Left hindlimb (tissue), 1 donor: ENCODE measurements around the gene CSRP3.
A peak's percentile ranks its signal among the peaks of the same experiment; 100 is the strongest.

Experiments
- DNase-seq: peaks from one replicate; pipeline ENCODE4 v3.0.0-alpha.2; 2018

Gene CSRP3

DNA sequence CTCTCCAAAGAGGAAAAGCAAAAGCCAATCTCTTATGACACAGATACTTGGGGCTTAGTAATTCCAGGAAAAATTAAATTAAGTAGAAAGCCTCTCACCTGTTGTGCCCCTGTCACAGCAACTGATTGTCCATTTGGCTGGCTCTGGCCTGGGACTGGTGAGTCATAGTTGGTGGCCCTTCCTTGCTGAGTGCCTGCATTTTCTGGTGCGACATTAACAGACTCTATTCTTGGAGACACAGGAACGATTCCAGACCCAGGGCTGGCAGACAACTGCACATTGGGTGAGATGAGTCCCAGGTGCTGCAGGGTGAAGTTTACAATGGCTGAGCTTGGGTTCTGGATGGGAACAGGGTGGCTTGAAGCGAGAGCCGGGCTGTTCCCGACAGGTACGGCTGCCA, 23.3 kb upstream of the CSRP3 start:
- no peak for DNase-seq

DNA sequence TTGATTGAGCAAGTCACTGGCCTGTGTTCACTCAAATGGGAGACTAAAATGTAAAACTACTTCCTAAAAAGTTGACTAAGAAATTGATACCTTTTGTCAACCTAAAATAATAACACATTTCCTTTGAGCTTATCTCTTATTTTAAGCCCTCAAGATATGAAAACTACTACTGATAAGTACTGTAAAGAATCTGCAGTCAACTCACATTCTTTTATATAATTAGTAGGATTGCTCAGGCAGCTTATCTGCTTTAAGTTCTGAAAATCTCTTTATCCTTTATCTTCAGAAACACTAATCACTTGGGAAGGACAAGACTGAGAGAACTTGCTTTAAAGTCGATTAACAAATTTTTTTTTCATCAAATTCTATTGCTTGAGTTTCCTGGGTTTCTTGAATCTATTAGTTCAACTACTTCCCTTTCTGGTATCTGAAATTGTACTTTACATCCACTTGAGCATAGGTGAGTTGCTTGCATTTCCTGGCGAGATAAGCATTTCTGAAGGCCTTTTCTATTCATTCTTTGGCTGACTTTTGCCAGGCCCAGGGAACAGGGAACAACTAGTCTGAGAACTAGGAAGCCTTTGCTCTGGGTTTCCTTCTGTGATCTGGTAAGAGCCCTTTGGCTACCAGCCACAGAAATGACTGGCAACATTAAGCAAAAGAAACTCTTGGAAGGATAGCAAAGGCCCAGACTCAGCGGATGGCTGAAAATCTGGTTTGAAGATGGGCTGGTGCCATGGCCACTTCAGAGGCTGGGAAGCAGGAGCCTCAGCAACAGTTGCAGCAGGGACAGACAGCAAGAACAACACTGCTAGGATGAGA, 19.3 kb upstream of the CSRP3 start:
- no peak for DNase-seq

DNA sequence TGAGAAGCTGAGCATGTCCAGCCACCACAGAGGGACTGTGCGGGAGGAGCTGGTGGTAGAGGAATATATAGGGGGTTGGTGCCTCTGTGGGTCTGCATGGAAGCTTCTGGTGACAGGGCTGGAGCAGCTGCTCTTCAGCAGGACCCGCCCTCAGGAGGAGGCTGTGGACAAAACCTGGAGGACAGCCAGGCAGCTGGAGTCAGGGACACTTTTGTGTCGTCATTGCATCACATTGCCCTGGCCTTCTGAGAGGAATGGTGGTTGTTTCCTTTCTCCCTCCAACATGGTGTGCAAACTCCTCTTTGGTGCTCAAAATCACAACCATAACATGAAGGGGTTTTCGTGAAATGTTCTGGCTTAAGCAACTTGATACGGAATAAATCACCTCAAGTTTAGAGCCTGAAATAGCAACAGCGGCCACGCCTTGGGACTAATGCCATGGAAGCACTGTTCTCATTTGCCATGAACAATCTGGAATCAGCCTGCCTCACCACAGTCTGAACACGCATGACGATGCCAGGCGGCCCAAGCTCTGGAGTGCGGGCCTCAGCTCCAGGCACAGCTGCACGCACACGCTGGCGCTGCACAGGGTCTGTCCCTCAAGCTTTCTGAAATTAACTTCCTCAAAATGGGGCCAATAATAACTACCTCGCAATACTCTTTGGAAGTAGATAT, 17.1 kb upstream of the CSRP3 start:
- peak; percentile 66 for DNase-seq

DNA sequence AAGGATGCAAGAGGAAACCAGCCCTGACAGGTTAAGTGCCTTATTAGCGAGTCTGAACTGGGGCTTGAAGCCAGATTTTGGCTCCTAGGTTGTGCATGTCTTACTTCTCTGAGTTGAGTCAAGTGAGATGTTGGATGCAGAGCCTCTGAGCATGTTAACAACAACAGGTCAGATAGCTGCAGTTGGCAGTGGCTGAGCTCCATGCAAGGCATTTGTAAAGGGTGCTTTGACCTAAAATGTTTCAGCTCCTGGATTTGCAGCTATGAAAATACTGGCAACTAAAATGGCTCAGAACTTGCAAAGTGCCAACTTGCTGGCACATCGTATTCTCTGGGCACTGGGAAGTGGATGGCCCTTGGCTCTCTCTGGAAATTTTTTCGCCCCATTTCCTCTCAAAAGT, 16.4 kb upstream of the CSRP3 start:
- no peak for DNase-seq

DNA sequence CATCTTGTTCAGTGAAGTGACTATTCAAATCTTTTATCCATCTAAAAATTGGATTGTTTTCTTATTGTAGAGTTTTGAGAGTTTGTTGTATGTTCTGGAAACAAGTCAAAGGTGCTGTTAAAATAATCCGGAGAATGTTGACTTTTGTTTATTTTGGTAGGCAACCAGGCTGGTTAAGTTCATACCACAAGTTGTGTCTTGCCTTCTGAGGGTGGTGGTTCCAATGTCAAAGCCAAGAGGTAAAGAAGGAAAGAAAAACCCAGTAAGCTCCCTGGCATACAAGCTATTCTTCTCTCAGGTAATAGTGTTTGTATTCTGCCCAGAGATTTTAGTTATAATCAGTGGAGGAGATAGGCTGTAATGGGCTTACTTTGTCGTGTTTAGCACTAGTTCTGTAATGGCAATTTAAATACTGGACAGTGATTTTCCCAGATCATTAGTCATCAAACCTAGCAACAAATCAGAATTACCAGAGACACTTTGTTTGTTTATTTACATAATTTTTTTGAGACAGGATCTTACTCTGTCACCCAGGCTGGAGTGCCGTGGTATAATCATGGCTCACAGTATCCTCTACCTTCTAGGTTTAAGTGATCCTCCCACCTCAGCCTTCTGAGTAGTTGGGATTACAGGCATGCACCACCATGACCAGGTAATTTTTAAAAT, 15.1 kb upstream of the CSRP3 start:
- DNase-seq: no peak

DNA sequence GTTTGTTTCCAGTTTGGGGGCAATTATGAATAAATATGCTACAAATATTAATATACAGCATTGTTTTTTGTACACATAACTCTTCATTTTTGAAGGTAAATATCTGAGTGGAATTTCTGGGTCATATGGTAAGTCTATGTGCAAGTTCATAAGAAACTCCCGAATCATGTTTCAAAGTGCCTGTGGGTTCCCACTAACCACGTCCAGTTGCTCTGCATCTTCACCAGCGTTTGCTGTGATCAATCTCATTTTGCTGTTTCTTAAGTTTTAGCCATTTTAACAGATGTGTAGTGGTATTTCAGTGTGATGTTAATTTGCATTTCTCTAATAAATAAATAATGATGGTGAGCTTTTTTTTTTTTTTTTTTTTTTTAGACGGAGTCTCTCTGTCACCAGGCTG, 14.2 kb upstream of the CSRP3 start:
- no peak for DNase-seq

DNA sequence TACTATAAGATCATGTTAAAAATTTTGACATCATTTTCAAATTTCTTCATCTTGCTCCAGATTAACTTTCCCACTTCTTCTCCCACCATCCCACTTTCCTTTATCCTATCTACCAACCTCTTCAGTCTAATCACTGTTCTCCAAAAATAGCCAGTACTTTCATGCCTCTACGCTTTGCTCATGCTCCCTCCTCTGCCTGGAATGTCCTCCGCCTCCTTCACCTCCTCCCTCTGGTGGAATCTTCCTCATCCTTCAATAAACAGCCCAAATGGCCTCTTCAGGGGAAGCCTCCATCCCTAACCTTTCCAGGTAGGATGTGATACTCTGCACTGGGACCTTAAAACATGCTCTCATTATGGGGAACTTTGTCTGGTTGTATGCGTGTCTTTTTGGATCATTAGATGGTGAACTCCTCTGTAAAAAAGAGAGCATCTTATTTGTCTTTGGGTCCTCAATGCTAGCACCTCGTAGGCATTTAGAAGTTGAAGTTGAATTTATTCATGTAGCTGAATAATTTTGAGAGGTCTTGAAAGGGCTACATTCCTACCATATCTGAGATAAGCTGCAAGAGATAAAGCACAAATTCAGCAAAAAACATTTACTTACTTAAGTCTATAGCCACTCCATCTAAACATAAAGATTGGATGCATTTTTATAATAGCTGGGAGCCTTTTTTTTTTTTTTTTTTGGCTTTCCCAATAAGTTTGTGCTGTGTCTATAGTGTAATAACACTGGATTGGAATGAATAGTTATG, 8.0 kb upstream of the CSRP3 start:
- no peak for DNase-seq

DNA sequence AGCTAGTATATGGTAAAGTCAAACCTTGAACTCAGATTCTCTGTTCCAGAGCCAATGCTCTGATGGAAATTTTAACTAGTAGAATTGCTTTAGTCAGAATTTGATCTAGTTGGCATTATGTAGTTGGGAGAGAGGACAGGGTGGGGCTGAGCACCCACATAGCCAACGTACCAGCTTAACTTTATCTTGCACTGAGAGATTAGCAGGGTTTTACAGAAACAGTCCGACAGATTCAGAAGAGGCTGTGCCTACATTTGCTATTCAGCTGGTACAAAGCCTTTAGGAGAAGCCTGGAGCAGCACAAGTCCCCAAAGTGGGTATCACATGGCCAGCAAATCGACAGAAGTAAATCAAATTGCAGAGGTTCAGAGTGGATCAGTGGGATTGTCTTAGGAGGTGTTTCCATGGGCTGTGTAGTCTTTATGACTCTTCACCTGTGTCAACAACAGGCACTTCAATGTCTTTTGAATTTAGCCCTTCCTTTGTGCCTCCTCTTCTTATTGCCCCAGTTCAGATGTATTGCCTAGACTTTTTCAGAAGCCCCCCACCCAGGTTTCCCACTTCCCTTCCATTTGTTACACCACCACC, 7.3 kb upstream of the CSRP3 start:
- no peak for DNase-seq

DNA sequence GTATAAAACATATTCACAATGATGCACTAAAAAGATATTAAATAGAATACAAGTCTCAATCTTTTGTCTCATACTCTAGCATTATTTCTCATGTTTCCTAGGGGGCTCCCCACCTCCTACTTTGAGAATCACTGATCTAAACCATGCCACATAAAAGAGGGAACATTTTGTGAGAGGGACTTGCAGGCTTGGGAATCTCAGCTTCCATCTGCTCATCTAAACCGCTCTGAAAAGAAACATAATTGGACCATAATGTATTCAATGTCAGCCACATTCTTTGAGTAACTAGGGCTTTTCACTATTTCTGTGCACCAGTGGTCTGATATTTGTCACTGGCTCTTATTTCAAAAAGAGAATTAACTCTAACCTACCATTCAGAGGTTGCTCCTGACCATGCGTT, 6.4 kb upstream of the CSRP3 start:
- no peak for DNase-seq

DNA sequence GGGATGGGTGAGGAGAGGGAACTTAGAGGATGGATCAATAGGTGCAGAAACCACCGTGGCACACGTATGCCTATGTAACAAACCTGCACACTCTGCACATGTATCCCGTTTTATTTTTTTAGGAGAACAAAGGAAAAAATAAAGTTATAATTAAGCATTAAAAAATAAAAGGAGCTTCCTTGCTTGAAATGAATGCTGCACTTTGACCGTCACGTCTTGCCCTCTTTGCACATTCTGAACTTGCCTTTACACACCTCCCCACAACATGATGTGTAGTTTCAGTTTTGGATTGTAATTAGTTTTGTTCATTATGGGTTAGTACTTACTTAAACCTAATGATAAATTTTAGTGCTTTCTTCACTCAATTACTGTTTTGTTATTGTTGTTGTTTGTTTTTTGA, 3.1 kb upstream of the CSRP3 start:
- no peak for DNase-seq

DNA sequence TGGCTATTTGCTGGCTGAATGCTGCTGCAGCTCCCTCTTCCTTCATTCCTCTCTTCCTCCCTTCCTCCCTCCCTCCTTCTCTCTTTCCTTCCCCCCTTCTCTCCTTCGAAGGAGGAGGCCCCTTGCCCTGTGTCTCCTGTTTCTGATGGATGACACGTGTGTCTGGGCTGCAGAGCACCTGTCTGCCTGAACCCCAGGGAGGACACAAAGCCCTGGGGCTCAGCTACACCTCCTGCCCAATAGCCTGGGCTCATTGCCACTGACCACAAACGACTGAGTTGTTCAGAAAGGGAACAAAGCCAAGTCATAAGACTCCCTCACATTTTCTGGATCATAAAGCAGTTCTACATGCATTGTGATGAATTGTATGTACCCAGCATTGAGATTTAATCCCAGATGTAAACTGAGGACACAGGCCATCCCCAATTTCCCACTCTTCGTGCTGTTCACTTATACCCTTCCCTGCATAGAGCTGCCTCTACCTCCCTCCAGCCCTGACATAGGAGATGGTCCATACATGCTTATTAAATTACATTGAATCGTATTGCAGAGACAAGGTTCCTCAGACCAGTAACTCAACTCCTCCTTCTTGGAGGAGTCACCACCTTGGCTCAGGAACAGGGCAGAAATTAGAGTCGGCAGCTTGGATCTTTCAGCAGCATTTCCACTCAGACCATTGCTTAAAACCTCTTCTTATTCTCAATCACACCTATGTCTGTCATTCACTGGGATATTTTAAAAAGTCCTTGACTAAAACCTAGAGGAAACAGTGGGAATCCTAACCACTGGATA, 1.2 kb downstream of the CSRP3 start:
- DNase-seq: no peak

DNA sequence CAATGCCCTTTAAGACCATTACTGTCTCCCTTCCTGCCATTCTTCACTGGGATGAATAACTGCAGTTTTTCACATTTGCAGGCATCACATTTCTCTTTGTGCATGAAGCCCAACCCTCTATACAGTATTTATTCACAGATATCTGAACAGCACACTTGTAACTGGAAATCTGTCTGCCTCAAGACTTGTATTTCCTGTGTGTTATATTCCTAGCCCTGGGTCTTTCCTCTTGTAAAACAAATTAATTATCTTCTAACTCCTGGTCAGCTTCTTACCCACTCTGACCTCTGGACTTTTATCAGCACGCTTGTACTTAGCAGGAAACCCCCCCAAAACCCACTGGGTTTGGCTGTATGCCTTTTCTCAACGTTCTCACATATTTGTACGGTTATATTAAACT, 2.0 kb downstream of the CSRP3 start:
- no peak for DNase-seq

DNA sequence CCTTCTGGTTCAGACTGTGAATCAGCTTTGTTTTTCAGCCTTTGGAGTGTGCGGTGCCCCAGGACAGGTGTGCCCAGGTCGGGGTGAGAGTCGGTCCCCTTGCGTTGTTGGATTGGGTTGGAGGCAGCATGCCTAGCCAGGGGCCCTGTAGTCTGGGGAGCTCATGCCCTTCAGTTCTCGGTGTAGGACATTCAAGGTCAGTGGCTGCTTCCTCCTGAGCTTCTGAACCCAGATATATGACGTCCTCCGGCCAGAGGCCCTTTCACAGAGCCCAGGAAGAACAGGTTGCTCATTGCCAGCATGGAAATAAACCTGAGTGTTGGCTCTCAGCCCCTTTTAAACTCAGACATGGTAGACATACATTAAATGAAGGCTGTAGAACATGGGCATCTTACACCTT, 2.7 kb downstream of the CSRP3 start:
- DNase-seq: no peak

DNA sequence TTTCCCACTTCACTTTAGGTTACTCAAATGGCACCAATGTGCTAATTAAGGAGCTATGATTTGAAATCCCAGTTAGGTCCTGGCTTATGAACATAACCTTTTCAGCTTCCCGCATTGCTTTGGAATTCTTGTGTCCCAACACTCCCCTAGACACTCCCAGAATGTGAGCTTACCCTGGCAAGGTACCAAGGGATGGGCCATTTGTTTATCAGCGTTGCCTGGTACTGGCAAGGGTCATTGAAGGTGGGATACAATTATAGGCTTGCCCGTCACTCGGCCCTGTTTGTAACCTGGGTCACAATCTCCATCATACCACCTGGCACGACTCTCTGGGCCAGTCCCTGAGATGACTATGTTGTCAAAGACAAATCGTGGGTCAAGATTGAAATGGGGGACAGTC, 5.4 kb downstream of the CSRP3 start:
- DNase-seq: no peak

DNA sequence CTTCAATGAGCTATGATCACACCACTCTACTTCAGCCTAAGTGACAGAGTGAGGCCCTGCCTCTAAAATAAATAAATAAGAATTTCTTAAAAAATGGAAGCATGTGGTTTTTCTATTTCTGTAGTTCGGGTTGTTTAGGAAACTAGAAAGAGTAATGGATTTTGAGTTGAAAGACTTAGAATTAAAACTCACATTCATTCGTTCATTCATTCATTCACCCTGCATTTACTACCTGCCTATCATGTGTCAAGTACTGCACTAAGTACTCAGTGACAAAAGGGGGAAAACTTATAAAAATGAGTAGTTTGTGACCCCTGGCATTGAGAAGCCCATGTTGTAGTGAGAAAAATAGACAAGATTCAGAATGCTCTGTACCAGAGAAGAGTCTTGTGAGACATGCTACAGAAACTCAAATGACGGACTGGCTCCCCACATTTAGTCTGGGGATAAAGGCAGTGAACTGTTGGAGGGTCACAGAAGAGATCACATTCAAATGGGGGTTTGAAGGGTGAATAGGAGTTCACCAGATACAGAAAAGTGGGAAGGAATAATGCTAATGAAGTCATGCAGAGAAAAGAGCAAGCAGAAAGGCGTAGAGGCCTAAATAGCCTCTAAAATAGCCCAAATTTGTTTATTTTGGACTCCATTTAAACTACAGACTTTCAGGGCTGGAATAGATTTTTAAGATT, 7.0 kb downstream of the CSRP3 start:
- no peak for DNase-seq

DNA sequence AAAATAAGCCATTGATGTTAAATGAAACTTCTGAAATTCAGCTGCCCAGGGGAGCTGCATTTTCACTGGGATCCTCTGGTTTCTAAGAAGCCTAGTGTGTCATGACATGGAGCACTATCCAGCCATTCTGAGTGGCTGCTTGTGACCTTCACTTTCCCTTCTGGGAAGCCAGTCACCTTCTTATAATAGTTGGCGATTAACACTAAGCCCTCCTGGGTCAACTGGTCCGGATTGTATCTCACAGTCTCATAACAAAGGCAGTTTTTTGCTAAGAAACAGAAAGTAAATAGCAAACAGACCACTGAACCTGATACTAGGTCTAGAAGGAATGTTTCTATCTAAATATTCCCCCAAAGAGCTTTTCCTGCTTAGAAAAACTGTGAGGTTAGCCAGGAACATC, 7.9 kb downstream of the CSRP3 start:
- no peak for DNase-seq

DNA sequence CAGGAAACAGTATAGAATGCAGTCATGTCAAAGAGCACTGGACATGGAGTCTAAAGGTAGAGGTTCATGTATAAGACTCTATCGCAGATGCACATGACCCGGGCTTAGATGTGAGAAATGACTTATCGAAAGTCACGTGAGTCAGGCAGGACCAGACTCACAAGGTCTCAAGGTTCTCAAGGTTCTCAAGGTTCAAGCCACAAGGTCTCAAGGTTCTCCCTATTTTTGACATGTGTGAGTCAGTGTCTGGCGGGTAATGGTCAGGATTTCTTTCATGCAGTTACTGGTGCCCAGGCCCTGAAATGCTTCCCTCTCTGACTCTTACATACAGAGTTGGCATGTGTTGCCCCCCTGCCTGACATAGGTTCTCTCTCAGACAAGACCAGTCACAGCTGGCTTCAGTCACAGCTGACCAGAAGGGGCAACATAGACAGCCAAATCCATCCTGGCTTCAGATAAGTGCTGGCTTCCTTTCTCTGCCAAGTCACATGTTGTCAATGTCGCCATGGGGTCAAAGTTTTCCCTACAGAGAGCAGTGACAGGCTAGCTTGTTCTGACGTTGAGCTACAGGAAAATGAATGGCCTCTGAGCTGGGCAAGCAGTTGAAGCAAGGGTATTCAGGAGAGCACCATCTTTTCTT, 10.1 kb downstream of the CSRP3 start:
- DNase-seq: no peak

DNA sequence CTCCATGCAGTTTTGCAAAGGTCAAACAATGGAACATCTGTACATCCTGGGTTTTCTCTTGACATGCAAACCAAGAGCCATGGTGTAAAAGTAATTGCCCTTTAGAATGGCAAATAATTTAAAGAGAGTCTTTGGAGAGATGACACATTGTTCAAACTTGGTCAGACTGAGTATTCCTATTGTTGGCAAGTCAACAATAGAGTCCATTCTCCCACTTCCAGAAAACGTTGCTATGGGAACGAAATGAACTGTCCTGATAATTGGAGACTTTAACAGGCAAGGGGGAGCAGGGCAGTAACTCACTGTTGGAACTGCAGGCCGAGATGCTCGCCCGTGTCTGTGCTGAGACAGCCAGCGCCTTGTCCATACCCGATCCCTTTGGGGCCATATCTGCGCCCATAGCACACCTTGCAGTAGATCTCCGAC, 13.9 kb downstream of the CSRP3 start:
- no peak for DNase-seq

DNA sequence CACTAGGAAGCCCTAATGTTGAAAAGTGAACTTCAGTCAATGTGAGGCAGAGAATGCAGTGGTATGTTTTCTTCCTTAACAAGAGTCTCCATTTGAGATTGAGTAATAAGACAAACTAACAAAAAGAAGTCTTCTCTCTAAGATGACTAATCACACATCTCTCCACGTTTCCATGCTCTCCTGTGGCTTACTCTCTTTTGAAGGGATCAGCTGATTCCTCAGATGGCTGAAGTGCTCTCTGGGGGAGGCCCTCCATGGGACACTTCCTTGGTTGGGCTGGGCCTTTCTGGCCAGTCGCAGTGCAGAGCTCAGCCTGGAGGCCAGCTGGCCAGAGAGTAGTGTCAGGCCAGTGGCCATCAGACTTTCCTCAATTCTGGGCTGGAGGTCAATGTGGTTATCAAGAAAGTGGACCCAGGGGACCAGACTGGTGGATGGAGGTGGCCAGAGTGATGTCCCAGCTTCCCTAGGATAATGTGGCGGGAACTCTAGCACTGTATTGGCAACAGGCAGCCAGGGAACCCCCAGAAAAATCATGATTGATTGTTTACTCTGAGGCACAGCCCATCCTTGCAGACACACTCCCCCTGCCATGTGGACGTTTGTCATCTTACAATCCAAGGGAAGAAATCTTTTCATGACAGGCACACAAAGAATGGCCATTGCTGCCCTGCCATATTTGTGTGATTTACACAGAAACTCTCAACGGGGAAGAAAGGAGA, 14.5 kb downstream of the CSRP3 start:
- no peak for DNase-seq

DNA sequence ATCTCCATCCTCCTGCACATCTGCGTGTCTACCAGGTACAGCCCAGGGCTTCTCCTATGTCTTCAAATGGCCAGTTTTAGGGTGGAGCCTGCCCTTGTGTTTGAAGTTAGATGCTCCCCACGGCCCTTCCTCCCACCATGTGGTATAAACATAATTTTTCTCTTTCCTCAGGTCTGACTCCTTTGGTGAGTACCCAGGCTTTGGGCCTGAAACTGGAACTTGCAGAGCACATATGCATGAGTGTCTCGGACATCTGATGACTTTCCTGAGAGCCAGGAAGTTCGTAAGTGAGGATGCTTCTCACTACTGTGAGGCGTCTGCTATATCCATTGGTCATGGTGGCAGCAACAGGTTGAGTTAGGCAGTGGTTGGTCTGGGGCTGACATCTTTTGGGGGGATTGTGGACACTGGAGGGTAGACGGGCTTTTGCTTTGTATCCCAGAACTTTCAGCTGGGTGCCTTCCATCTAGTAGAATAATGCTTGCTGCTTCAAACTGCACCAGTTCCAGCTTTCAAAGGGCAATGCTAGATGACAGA, 16.2 kb downstream of the CSRP3 start:
- no peak for DNase-seq
